ENCODE measurements around the gene SLX4IP.

Gene SLX4IP

GRCh38 chr20:10497283-10497682 is 62.2 kb downstream of the SLX4IP start:
- no peak for DNase-seq (ENCODE audit: low spot score)

- no peak for DNase-seq (ENCODE audit: low spot score)
Measured at GRCh38 chr20:10497791-10498190, 62.7 kb downstream of the SLX4IP start.

- no peak for DNase-seq (ENCODE audit: low spot score)
Measured at GRCh38 chr20:10498200-10498599, 63.1 kb downstream of the SLX4IP start.

- DNase-seq (ENCODE audit: low spot score): no peak
Measured at GRCh38 chr20:10501402-10501801, 66.3 kb downstream of the SLX4IP start.

GRCh38 chr20:10502098-10502526 is 67.0 kb downstream of the SLX4IP start:
- DNase-seq (ENCODE audit: low spot score): no peak

- DNase-seq (ENCODE audit: low spot score): no peak
Measured at GRCh38 chr20:10504608-10504993, 69.5 kb downstream of the SLX4IP start.

- DNase-seq (ENCODE audit: low spot score): no peak
Measured at GRCh38 chr20:10504994-10505730, 70.1 kb downstream of the SLX4IP start.

- DNase-seq (ENCODE audit: low spot score): no peak
Measured at GRCh38 chr20:10505827-10506226, 70.7 kb downstream of the SLX4IP start.

- DNase-seq (ENCODE audit: low spot score): no peak
Measured at GRCh38 chr20:10507052-10507451, 71.9 kb downstream of the SLX4IP start.

GRCh38 chr20:10508060-10508459 is 73.0 kb downstream of the SLX4IP start:
- no peak for DNase-seq (ENCODE audit: low spot score)

- DNase-seq (ENCODE audit: low spot score): no peak
Measured at GRCh38 chr20:10508468-10509251, 73.6 kb downstream of the SLX4IP start.

GRCh38 chr20:10509376-10509775 is 74.3 kb downstream of the SLX4IP start:
- no peak for DNase-seq (ENCODE audit: low spot score)

GRCh38 chr20:10510216-10510615 is 75.1 kb downstream of the SLX4IP start:
- no peak for DNase-seq (ENCODE audit: low spot score)

- DNase-seq (ENCODE audit: low spot score): no peak
Measured at GRCh38 chr20:10511170-10511508, 76.0 kb downstream of the SLX4IP start.

- no peak for DNase-seq (ENCODE audit: low spot score)
Measured at GRCh38 chr20:10511509-10512251, 76.6 kb downstream of the SLX4IP start.

- DNase-seq (ENCODE audit: low spot score): no peak
Measured at GRCh38 chr20:10513061-10513460, 78.0 kb downstream of the SLX4IP start.

GRCh38 chr20:10513931-10514575 is 78.9 kb downstream of the SLX4IP start:
- no peak for DNase-seq (ENCODE audit: low spot score)

GRCh38 chr20:10516529-10516928 is 81.4 kb downstream of the SLX4IP start:
- DNase-seq (ENCODE audit: low spot score): no peak

- DNase-seq (ENCODE audit: low spot score): no peak
Measured at GRCh38 chr20:10519361-10520046, 84.4 kb downstream of the SLX4IP start.

- DNase-seq (ENCODE audit: low spot score): no peak
Measured at GRCh38 chr20:10520528-10520927, 85.4 kb downstream of the SLX4IP start.

GRCh38 chr20:10521068-10521831 is 86.1 kb downstream of the SLX4IP start:
- no peak for DNase-seq (ENCODE audit: low spot score)
